Spleen (tissue), 11 donors: ENCODE measurements around the gene ZNF672. TPM values are rescaled to one million over a fixed set of nuclear protein-coding genes. Genes with fewer than 3 reads are reported as not detected.

Experiments used
- DNase-seq: peaks from one replicate; pipeline ENCODE4 v3.0.0-alpha.2; 2020
- H3K27ac ChIP-seq, 8 donors: fragments of 200-600 bp; sonication (generic) in 7 of 8; 1 replicate in 4 of 8; 2 replicates in 4 of 8; pipeline versions ENCODE4 v1.5.0 to v1.8.0; 2016 to 2021; ENCODE audit warnings: inconsistent platforms in 4 of 8, mild to moderate bottlenecking in 4 of 8, moderate library complexity in 1 of 8
- H3K27me3 ChIP-seq, 7 donors: fragments of 200-600 bp; sonication (generic) in 6 of 7; replicated peaks in 1 of 7; 1 replicate in 4 of 7; 2 replicates in 3 of 7; pipeline versions ENCODE4 v1.5.0 to v1.8.0; 2016 to 2021; ENCODE audit warnings: inconsistent platforms in 3 of 7, mild to moderate bottlenecking in 1 of 7
- H3K36me3 ChIP-seq, 6 donors: fragments of 200-600 bp; sonication (generic) in 5 of 6; 1 replicate in 4 of 6; 2 replicates in 2 of 6; pipeline versions ENCODE4 v1.5.0 to v1.8.0; 2016 to 2021; ENCODE audit warnings: inconsistent platforms in 2 of 6
- H3K4me1 ChIP-seq, 6 donors: fragments of 200-600 bp; sonication (generic) in 5 of 6; 1 replicate in 3 of 6; 2 replicates in 3 of 6; pipeline versions ENCODE4 v1.5.0 to v1.8.0; 2016 to 2021; ENCODE audit warnings: inconsistent platforms in 3 of 6
- H3K4me3 ChIP-seq, 8 donors: fragments of 200-600 bp; sonication (generic) in 7 of 8; 1 replicate in 4 of 8; 2 replicates in 4 of 8; pipeline versions ENCODE4 v1.5.0 to v1.8.0; 2016 to 2021; ENCODE audit warnings: inconsistent platforms in 4 of 8, mild to moderate bottlenecking in 4 of 8, moderate library complexity in 2 of 8
- H3K9me3 ChIP-seq, 8 donors: fragments of 200-600 bp; sonication (generic) in 7 of 8; 1 replicate in 4 of 8; 2 replicates in 4 of 8; pipeline versions ENCODE4 v1.5.0 to v1.8.0; 2016 to 2021; ENCODE audit warnings: inconsistent platforms in 4 of 8
- POLR2A ChIP-seq, 3 donors: fragments of 450-650 bp; IDR thresholded peaks; one replicate each; pipeline ENCODE4 v1.5.1; 2017; ENCODE audit warnings: antibody characterized with exemption in 3 of 3, mild to moderate bottlenecking in 1 of 3
- POLR2AphosphoS5 ChIP-seq, 3 donors: sonication (generic); formaldehyde crosslinking; IDR thresholded peaks; one replicate each; pipeline ENCODE4 v1.5.1; 2017; ENCODE audit warnings: antibody characterized with exemption in 3 of 3
- WGBS, 5 donors: extraction: QIAGEN DNeasy Blood & Tissue Kit in 3 of 5; methylation state at CpG; one replicate each; pipeline versions ENCODE4 v1.1.5 to v1.1.7; 2013 to 2018; 5-methylcytosine and 5-hydroxymethylcytosine counted together
- intact Hi-C: fragments of 100-400 bp; cut with DNase I; formaldehyde crosslinking; loops from one replicate; pipeline ENCODE4 v1.15.0; 2023; ENCODE audit warnings: low total_unique reads
- polyA plus RNA-seq, 3 donors: library from polyadenylated mRNA; stranded (reverse); fragments of 200-250 nt; gene quantifications; one replicate each; pipeline ENCODE4 v1.2.1, GENCODE V29; 2013
- total RNA-seq, 7 donors: library from RNA; depleted of rRNA in 3 of 7; stranded (reverse); fragments of >200 nt in 3 of 7; fragmentation: NEBNext Ultra II Directional in 4 of 7; extraction: Animal tissue kit (Norgen Biotek cat#: 25700) in 4 of 7; gene quantifications; one replicate each; pipeline versions ENCODE4 v1.1.0 to v1.2.1, GENCODE V29; 2016 to 2021
- TF ChIP-seq, protein P1 (sequence below), 11 experiments: fragments of 200-600 bp in 7 of 11; fragments of 450-650 bp in 4 of 11; sonication (generic) in 4 of 11; IDR thresholded peaks in 8 of 11; conservative IDR thresholded peaks in 3 of 11; 1 replicate in 7 of 11; 2 replicates in 4 of 11; pipeline versions ENCODE4 v1.4.0 to v1.8.0; 2016 to 2021; ENCODE audit warnings: antibody characterized with exemption in 11 of 11, inconsistent platforms in 4 of 11, mild to moderate bottlenecking in 1 of 11
- donor health status: healthy with polysubstance abuse.
- donor health status: DM: no; HTN: no; CAD: no; lungs with moderate emphysema.
- donor health status: DM: no; HTN: no; CAD: no.
- donor health status: Bipolar disorder and iron deficiency.
- donor health status: healthy.
- donor health status: DM: no; HTN: no; CAD: no.
- donor health status: DM: yes; HTN: yes; CAD: no.

ZNF672 gene
- total and polyA plus RNA-seq, 10 donors: 13.2 to 43.1 (median 36.1) TPM

DNA sequence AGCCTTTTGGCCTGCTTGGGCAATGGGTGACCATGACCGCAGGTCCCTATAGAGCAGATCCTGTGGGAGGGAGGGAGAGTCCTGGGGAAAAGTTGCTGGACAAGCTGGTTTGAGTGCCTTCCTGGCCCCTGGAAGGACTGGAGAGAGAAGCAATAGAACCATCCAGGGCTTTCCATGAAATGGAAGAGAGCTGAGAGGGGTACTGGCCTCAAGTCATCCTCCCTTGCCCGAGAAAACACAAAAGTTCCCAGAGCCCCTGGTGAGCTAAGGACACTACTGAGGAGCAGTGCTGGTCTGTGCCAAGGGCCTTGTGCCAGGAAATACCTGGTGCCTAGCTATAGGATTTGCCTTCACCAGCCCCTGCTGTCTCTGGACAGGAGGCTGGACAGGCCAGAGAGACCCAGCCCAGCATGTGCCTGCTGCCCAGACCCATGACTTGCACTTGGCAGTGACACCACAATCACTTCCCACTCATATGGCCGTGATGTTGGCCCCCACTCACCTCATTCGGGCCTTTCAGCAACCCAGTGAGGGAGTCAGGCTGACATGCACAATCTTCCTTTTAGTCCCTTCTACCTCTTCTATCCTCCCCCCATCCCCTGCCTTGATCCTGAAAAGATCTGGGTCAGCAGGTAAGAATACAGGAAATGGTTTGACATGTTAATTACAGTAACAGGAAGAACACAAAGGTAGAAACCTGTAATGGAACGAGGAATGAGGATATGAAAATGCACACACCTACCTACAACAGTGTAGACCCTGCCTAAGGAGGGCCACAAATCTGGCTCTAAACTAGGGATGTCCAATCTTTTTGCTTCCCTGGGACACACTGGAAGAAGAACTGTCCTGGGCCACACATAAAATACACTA is 19.3 kb upstream of the ZNF672 start:
- 52 to 67% (median 59%) methylated on average over 5 of the region's 5 CpGs for WGBS, 5 donors
- Histone ChIP-seq H3K27me3 (no peaks in the 10 kb centered on the region), H3K36me3 (peaks cover 7 to 88% (median 47%) of the 10 kb centered on the region in 6 donors), H3K27ac (peak overlapping the region in 7 of 8 donors; percentile 57 to 90 (median 72)), H3K4me3 (peak overlapping the region in 1 of 8 donors; percentile 37), H3K4me1 (peaks cover 29 to 88% (median 79%) of the 10 kb centered on the region in 6 donors), H3K9me3 (no peaks in the 10 kb centered on the region)
- peak in 1 of 3 donors; percentile 28 for TF ChIP-seq POLR2AphosphoS5 (IDR thresholded peaks at IDR 0.05)
- TF ChIP-seq, protein P1, sequence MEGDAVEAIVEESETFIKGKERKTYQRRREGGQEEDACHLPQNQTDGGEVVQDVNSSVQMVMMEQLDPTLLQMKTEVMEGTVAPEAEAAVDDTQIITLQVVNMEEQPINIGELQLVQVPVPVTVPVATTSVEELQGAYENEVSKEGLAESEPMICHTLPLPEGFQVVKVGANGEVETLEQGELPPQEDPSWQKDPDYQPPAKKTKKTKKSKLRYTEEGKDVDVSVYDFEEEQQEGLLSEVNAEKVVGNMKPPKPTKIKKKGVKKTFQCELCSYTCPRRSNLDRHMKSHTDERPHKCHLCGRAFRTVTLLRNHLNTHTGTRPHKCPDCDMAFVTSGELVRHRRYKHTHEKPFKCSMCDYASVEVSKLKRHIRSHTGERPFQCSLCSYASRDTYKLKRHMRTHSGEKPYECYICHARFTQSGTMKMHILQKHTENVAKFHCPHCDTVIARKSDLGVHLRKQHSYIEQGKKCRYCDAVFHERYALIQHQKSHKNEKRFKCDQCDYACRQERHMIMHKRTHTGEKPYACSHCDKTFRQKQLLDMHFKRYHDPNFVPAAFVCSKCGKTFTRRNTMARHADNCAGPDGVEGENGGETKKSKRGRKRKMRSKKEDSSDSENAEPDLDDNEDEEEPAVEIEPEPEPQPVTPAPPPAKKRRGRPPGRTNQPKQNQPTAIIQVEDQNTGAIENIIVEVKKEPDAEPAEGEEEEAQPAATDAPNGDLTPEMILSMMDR (IDR thresholded peaks at IDR 0.05 in 8 of 11, conservative IDR thresholded peaks at IDR 0.05 in 3 of 11): no peak
- intact Hi-C loops: no loop called here
- DNase-seq: peak; percentile 82

- intact Hi-C loops: no loop called here
- no peak for TF ChIP-seq POLR2A (IDR thresholded peaks at IDR 0.05)
- TF ChIP-seq, protein P1 (IDR thresholded peaks at IDR 0.05 in 8 of 11, conservative IDR thresholded peaks at IDR 0.05 in 3 of 11): no peak
- TF ChIP-seq POLR2AphosphoS5 (IDR thresholded peaks at IDR 0.05): no peak
- 78 to 90% (median 83%) methylated on average over 7 of the region's 7 CpGs for WGBS, 5 donors
- Histone ChIP-seq H3K9me3 (no peaks in the 10 kb centered on the region), H3K36me3 (peaks cover 4 to 87% (median 34%) of the 10 kb centered on the region in 6 donors), H3K27ac (peak overlapping the region in 1 of 8 donors; percentile 96), H3K27me3 (no peaks in the 10 kb centered on the region), H3K4me3 (no peak overlapping the region), H3K4me1 (peaks cover 42 to 100% (median 92%) of the 10 kb centered on the region in 6 donors)
- peak; percentile 56 for DNase-seq
Measured at GRCh38 chr1:248820041-248820585, 17.9 kb upstream of the ZNF672 start.

DNA sequence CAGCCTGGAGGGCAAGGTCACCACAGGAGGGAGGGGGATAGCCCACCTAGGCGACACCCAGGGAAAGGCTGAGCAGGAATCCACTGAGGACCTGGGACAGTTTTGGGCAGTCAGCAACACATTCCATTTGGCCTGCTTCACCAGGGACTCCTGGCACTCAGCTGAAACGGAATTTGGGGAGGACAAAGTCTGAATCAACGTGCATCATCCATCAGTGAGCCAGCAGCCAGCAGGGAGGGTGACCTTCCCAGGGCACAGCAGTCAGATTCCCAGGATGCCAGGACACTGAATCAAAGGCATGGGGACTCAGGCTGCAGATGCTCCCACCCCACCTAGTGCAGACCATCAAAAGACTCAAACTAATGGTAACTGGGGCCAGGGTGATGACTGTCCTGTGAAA is 16.9 kb upstream of the ZNF672 start:
- H3K4me1 ChIP-seq: peaks cover 43 to 94% (median 90%) of the 10 kb centered on the region in 6 donors
- H3K27me3 ChIP-seq: no peaks in the 10 kb centered on the region
- peaks cover 0 to 77% (median 24%) of the 10 kb centered on the region in 6 donors for H3K36me3 ChIP-seq
- no peaks in the 10 kb centered on the region for H3K9me3 ChIP-seq
- H3K27ac ChIP-seq: peak overlapping the region in 3 of 8 donors; percentile 84 to 98 (median 96)
- WGBS, 5 donors: 72 to 90% (median 80%) methylated on average over 3 of the region's 3 CpGs
- peak; percentile 57 for DNase-seq
- intact Hi-C loops: no loop called here
- TF ChIP-seq, protein P1 (IDR thresholded peaks at IDR 0.05 in 8 of 11, conservative IDR thresholded peaks at IDR 0.05 in 3 of 11): no peak
- no peak for TF ChIP-seq POLR2A (IDR thresholded peaks at IDR 0.05)
- no peak for TF ChIP-seq POLR2AphosphoS5 (IDR thresholded peaks at IDR 0.05)
- H3K4me3 ChIP-seq: peak overlapping the region in 1 of 8 donors; percentile 92

- Histone ChIP-seq H3K4me1 (peaks cover 43 to 90% (median 87%) of the 10 kb centered on the region in 6 donors), H3K27ac (peak overlapping the region in 7 of 8 donors; percentile 34 to 98 (median 79)), H3K36me3 (peaks cover 0 to 72% (median 18%) of the 10 kb centered on the region in 6 donors), H3K27me3 (no peaks in the 10 kb centered on the region), H3K4me3 (peak overlapping the region in 1 of 8 donors; percentile 92), H3K9me3 (no peaks in the 10 kb centered on the region)
- TF ChIP-seq POLR2A (IDR thresholded peaks at IDR 0.05) (no peak), POLR2AphosphoS5 (IDR thresholded peaks at IDR 0.05) (no peak)
- TF ChIP-seq, protein P1 (IDR thresholded peaks at IDR 0.05 in 8 of 11, conservative IDR thresholded peaks at IDR 0.05 in 3 of 11): no peak
- peak; percentile 73 for DNase-seq
- WGBS, 5 donors: 91 to 95% (median 93%) methylated on average over 7 of the region's 7 CpGs
- intact Hi-C loops: no loop called here
Measured at GRCh38 chr1:248821641-248822040, 16.4 kb upstream of the ZNF672 start.
